Endothelial cell of umbilical vein (primary cell): ENCODE measurements around the gene ATXN3L. TPM values are rescaled to one million over a fixed set of nuclear protein-coding genes. Genes with fewer than 3 reads are reported as not detected.

Source experiments
- BruUV-seq: library from RNA; stranded (reverse); fragments of 400-500 nt; replicated peaks from 2 replicates; lab custom pipeline; 2021; lab: Mats Ljungman, UMichigan
- CTCF ChIA-PET: fragments of 300-600, 350-600 bp; sonication (Branson Sonifier 250); formaldehyde crosslinking; loops from one replicate; lab custom pipeline; 2021; ENCODE audit warnings: antibody characterized with exemption, inconsistent platforms; lab: Charles Lee
- POLR2A ChIA-PET: fragments of 300-600, 350-600 bp; sonication (Branson Sonifier 250); formaldehyde crosslinking; loops from one replicate; lab custom pipeline; 2021; ENCODE audit warnings: antibody characterized with exemption, inconsistent platforms; lab: Charles Lee
- DNase-seq: peaks from one replicate; pipeline ENCODE4 v3.0.0-alpha.2; 2011; ENCODE audit warnings: low read depth, low spot score
- FAIRE-seq: peaks from 2 replicates; lab custom pipeline; 2011; peaks lifted over from hg19 to GRCh38; lab: Jason Lieb, UNC
- H2AFZ ChIP-seq: 2 replicates; pipeline ENCODE4 v1.6.0; 2012; ENCODE audit warnings: low read depth, low read length, control low read depth, inconsistent platforms
- H3K27ac ChIP-seq: 2 replicates; pipeline ENCODE4 v1.5.1; 2011; ENCODE audit warnings: low read depth, mild to moderate bottlenecking, control low read depth, low read length, moderate library complexity; ENCODE audit not compliant: insufficient read depth
- H3K27me3 ChIP-seq, 2 experiments: 2 replicates each; pipeline versions ENCODE4 v1.6.0 to v1.6.1; 2011; ENCODE audit warnings: low read length in 2 of 2, mixed read lengths in 1 of 2; ENCODE audit not compliant: control insufficient read depth in 2 of 2, insufficient read depth in 2 of 2
- H3K36me3 ChIP-seq, 2 experiments: 2 replicates in 1 of 2; 3 replicates in 1 of 2; pipeline ENCODE4 v1.5.1; 2011; ENCODE audit warnings: low read length in 2 of 2, mild to moderate bottlenecking in 1 of 2, moderate library complexity in 1 of 2; ENCODE audit not compliant: control insufficient read depth in 2 of 2, insufficient read depth in 2 of 2; ENCODE audit errors: extremely low read depth in 1 of 2
- H3K4me1 ChIP-seq: 3 replicates; pipeline ENCODE4 v1.5.1; 2011; ENCODE audit warnings: mild to moderate bottlenecking, low read length; ENCODE audit not compliant: control insufficient read depth, insufficient read depth; ENCODE audit errors: extremely low read depth
- H3K4me2 ChIP-seq: 2 replicates; pipeline ENCODE4 v1.6.1; 2011; ENCODE audit warnings: low read length, control low read depth, mixed read lengths; ENCODE audit not compliant: insufficient read depth
- H3K4me3 ChIP-seq, 3 experiments: fragments of 200-600 bp in 1 of 3; sonication (generic), shearing (Covaris generic) in 1 of 3; replicated peaks in 1 of 3; 2 replicates each; pipeline ENCODE4 v1.5.1; 2011 to 2016; ENCODE audit warnings: control low read depth in 3 of 3, low read length in 3 of 3, mild to moderate bottlenecking in 2 of 3, inconsistent platforms in 1 of 3, low read depth in 1 of 3, moderate library complexity in 1 of 3; ENCODE audit not compliant: insufficient read depth in 1 of 3
- H3K79me2 ChIP-seq: 2 replicates; pipeline ENCODE4 v1.6.0; 2012; ENCODE audit warnings: low read length, inconsistent platforms; ENCODE audit not compliant: control insufficient read depth, insufficient read depth
- H3K9ac ChIP-seq: replicated peaks from 2 replicates; pipeline ENCODE3; 2011; ENCODE audit warnings: low read length, control low read depth; ENCODE audit not compliant: insufficient read depth; ENCODE audit errors: extremely low read depth
- H3K9me1 ChIP-seq: replicated peaks from 3 replicates; pipeline ENCODE4 v1.6.0; 2011; ENCODE audit warnings: mild to moderate bottlenecking, low read length; ENCODE audit not compliant: control insufficient read depth, insufficient read depth; ENCODE audit errors: extremely low read depth
- H3K9me3 ChIP-seq: replicated peaks from 2 replicates; pipeline ENCODE4 v1.5.1; 2012; ENCODE audit warnings: low read length, inconsistent platforms; ENCODE audit not compliant: control insufficient read depth, insufficient read depth
- H4K20me1 ChIP-seq: replicated peaks from 2 replicates; pipeline ENCODE3; 2011; ENCODE audit warnings: mild to moderate bottlenecking, low read length; ENCODE audit not compliant: control insufficient read depth, insufficient read depth; ENCODE audit errors: extremely low read depth
- EZH2 ChIP-seq: IDR thresholded peaks from 2 replicates; pipeline ENCODE4 v1.6.1; 2012; ENCODE audit warnings: borderline replicate concordance, low read depth, mild to moderate bottlenecking, moderate library complexity, low read length, inconsistent platforms; ENCODE audit not compliant: severe bottlenecking
- FOS ChIP-seq: IDR thresholded peaks from 2 replicates; pipeline ENCODE4 v1.6.1; 2011; ENCODE audit warnings: mild to moderate bottlenecking, low read length, moderate library complexity, borderline replicate concordance; ENCODE audit not compliant: insufficient read depth
- GATA2 ChIP-seq: IDR thresholded peaks from 2 replicates; pipeline ENCODE4 v1.7.0; 2011; ENCODE audit warnings: low read depth, mild to moderate bottlenecking, moderate library complexity, mixed read lengths, low read length; ENCODE audit not compliant: insufficient read length, insufficient read depth
- JUN ChIP-seq: IDR thresholded peaks from 2 replicates; pipeline ENCODE4 v1.6.1; 2011; ENCODE audit warnings: borderline replicate concordance, low read depth; ENCODE audit not compliant: insufficient read length, insufficient read depth
- MYC ChIP-seq: IDR thresholded peaks from one replicate; pipeline ENCODE4 v1.6.1; 2011; ENCODE audit warnings: mild to moderate bottlenecking, low read depth, low read length
- POLR2A ChIP-seq: IDR thresholded peaks from 2 replicates; pipeline ENCODE4 v1.6.1; 2012; ENCODE audit warnings: low read depth, mild to moderate bottlenecking, control low read depth, low read length
- POLR2AphosphoS5 ChIP-seq: IDR thresholded peaks from 2 replicates; pipeline ENCODE4 v1.6.1; 2012; ENCODE audit warnings: low read depth, mild to moderate bottlenecking, control low read depth, low read length, moderate library complexity; ENCODE audit not compliant: insufficient read depth
- dilution Hi-C: fragments of 300-500 bp; cut with MboI; formaldehyde crosslinking; loops from one replicate; pipeline ENCODE4 v1.15.0; 2019; ENCODE audit warnings: low sequenced_read_pairs; ENCODE audit not compliant: extremely low pct_ligation_motif_present
- intact Hi-C: fragments of 100-400 bp; cut with micrococcal nuclease; formaldehyde crosslinking; loops from one replicate; pipeline ENCODE4 v1.10.0; 2022
- polyA plus RNA-seq, 4 experiments: library from polyadenylated mRNA; depleted of rRNA in 3 of 4; stranded (reverse) in 3 of 4; unstranded in 1 of 4; fragments of >200 nt; gene quantifications; 2 replicates each; pipeline versions ENCODE4 v1.2.1 to v1.2.3, GENCODE V29; 2011 to 2012; ENCODE audit warnings: missing spikeins in 1 of 4
- total RNA-seq: library from RNA; stranded (reverse); gene quantifications from 2 replicates; pipeline ENCODE4 v1.2.3, GENCODE V29; 2021
- TF ChIP-seq, protein P1 (sequence below), 2 donors: IDR thresholded peaks; 1 replicate in 1 of 2; 2 replicates in 1 of 2; pipeline ENCODE4 v1.5.1; 2011; ENCODE audit warnings: low read length in 2 of 2, mild to moderate bottlenecking in 2 of 2, moderate library complexity in 2 of 2, control low read depth in 1 of 2, inconsistent platforms in 1 of 2, low read depth in 1 of 2; ENCODE audit not compliant: insufficient read depth in 1 of 2; ENCODE audit errors: extremely low read depth in 1 of 2
- TF ChIP-seq, protein P2 (sequence below): IDR thresholded peaks from 2 replicates; pipeline ENCODE4 v1.6.1; 2011; ENCODE audit not compliant: insufficient read depth, insufficient read length

ATXN3L gene
- total and polyA plus RNA-seq, 2 donors (not counting 3 experiments of a cell fraction or from before 2014, with no cell fraction given) = not detected

DNA sequence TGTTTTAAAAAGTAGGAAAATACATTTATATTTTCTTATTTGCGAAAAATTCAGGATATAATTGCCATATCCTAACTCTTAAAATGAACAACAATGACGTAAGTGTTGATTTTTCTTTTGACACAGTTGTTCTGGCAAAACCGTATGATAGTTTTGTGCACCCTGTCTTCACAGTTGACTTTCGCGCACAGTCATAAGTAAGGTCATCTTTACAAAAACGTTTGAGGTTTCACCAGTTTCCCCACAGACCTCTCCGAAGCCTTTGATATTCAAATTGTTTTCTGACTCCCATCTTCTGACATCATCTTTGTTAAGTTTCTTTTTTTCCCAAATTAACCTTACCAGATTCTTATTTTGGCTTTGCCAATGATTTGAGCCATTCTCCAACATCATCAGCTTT lies 48.1 kb upstream of the ATXN3L start:
- Histone ChIP-seq H3K9ac (no peak overlapping the region), H3K4me3 (no peak overlapping the region), H3K27ac (no peak overlapping the region), H3K9me1 (no peaks in the 10 kb centered on the region), H2AFZ (no peak overlapping the region), H3K79me2 (no peaks in the 10 kb centered on the region), H3K4me1 (no peaks in the 10 kb centered on the region), H3K4me2 (no peak overlapping the region), H3K27me3 (no peaks in the 10 kb centered on the region), H3K9me3 (no peaks in the 10 kb centered on the region), H3K36me3 (no peaks in the 10 kb centered on the region), H4K20me1 (no peaks in the 10 kb centered on the region)
- TF ChIP-seq GATA2 = no peak
- no peak for TF ChIP-seq JUN
- TF ChIP-seq, protein P1, sequence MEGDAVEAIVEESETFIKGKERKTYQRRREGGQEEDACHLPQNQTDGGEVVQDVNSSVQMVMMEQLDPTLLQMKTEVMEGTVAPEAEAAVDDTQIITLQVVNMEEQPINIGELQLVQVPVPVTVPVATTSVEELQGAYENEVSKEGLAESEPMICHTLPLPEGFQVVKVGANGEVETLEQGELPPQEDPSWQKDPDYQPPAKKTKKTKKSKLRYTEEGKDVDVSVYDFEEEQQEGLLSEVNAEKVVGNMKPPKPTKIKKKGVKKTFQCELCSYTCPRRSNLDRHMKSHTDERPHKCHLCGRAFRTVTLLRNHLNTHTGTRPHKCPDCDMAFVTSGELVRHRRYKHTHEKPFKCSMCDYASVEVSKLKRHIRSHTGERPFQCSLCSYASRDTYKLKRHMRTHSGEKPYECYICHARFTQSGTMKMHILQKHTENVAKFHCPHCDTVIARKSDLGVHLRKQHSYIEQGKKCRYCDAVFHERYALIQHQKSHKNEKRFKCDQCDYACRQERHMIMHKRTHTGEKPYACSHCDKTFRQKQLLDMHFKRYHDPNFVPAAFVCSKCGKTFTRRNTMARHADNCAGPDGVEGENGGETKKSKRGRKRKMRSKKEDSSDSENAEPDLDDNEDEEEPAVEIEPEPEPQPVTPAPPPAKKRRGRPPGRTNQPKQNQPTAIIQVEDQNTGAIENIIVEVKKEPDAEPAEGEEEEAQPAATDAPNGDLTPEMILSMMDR (IDR thresholded peaks at IDR 0.05; ENCODE audit: extremely low read depth in 1 of 2, insufficient read depth in 1 of 2, low read depth in 1 of 2, low read length in 2 of 2) = no peak
- TF ChIP-seq, protein P2, sequence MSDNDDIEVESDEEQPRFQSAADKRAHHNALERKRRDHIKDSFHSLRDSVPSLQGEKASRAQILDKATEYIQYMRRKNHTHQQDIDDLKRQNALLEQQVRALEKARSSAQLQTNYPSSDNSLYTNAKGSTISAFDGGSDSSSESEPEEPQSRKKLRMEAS = no peak
- TF ChIP-seq MYC = no peak
- no peak for TF ChIP-seq POLR2A
- no peak for TF ChIP-seq POLR2AphosphoS5
- TF ChIP-seq FOS = no peak
- TF ChIP-seq EZH2 = no peak
- dilution Hi-C loops = no loop called here
- no TSS peak for BruUV-seq
- intact Hi-C loops = no loop called here
- CTCF ChIA-PET = no interaction called here
- no peak for FAIRE-seq
- no peak for DNase-seq
- POLR2A ChIA-PET = no interaction called here
